GM18526 (cell line): ENCODE data around the gene FANCC.

ENCODE experiments used
- POLR2A ChIP-seq: IDR thresholded peaks from 3 replicates; pipeline ENCODE4 v1.6.1; 2011; ENCODE audit not compliant: insufficient read length; ENCODE audit errors: extremely low read depth

The FANCC gene

GRCh38 chr9:95305770-95306492 is 11.6 kb downstream of the FANCC start:
- TF ChIP-seq POLR2A, result no peak

- TF ChIP-seq POLR2A, result no peak
Observed at GRCh38 chr9:95302479-95302878, 15.0 kb downstream of the FANCC start.

GRCh38 chr9:95297760-95298159 is 19.7 kb downstream of the FANCC start:
- TF ChIP-seq POLR2A, result no peak

GRCh38 chr9:95297316-95297715 is 20.2 kb downstream of the FANCC start:
- TF ChIP-seq POLR2A, result no peak

- TF ChIP-seq POLR2A, result no peak
Observed at GRCh38 chr9:95296761-95297160, 20.7 kb downstream of the FANCC start.

GRCh38 chr9:95292226-95292625 is 25.3 kb downstream of the FANCC start:
- TF ChIP-seq POLR2A, result no peak

- no peak for TF ChIP-seq POLR2A
Observed at GRCh38 chr9:95286151-95286550, 31.4 kb downstream of the FANCC start.

GRCh38 chr9:95285307-95285706 is 32.2 kb downstream of the FANCC start:
- no peak for TF ChIP-seq POLR2A

- TF ChIP-seq POLR2A, result no peak
Observed at GRCh38 chr9:95284162-95285080, 33.1 kb downstream of the FANCC start.

GRCh38 chr9:95283673-95284072 is 33.8 kb downstream of the FANCC start:
- TF ChIP-seq POLR2A, result no peak

- TF ChIP-seq POLR2A, result no peak
Observed at GRCh38 chr9:95282332-95282731, 35.2 kb downstream of the FANCC start.

- no peak for TF ChIP-seq POLR2A
Observed at GRCh38 chr9:95280745-95281144, 36.8 kb downstream of the FANCC start.

- TF ChIP-seq POLR2A, result no peak
Observed at GRCh38 chr9:95277509-95277908, 40.0 kb downstream of the FANCC start.

GRCh38 chr9:95276395-95276954 is 41.0 kb downstream of the FANCC start:
- no peak for TF ChIP-seq POLR2A

GRCh38 chr9:95273369-95274022 is 44.0 kb downstream of the FANCC start:
- TF ChIP-seq POLR2A, result no peak
